ENCODE measurements around the gene DDX39B.

- no peak for TF ChIP-seq POLR2A (IDR thresholded peaks at IDR 0.05)
- TF ChIP-seq CTCF (IDR thresholded peaks at IDR 0.05) = no peak
Observed at GRCh38 chr6:31490115-31490873, 51.5 kb downstream of the DDX39B start.
